B cell (primary cell): ENCODE results near the gene LIPM. TPM values are rescaled to one million over a fixed set of nuclear protein-coding genes. Genes with fewer than 3 reads are reported as not detected.

Experiments
- ATAC-seq: fragments of 200-7000 bp; cut with Tn5 transposase; one replicate; pipeline ENCODE4 v1.10.0; 2021; ENCODE audit warnings: low read depth, mild to moderate bottlenecking, moderate number of reproducible peaks, moderate library complexity
- CTCF ChIA-PET: fragments of 350-600 bp; sonication (Branson Sonifier 250); formaldehyde crosslinking; loops from one replicate; lab custom pipeline; 2021; ENCODE audit warnings: antibody characterized with exemption, inconsistent platforms; lab: Charles Lee
- POLR2A ChIA-PET: fragments of 350-600 bp; sonication (Branson Sonifier 250); formaldehyde crosslinking; loops from one replicate; lab custom pipeline; 2021; ENCODE audit warnings: antibody characterized with exemption; lab: Charles Lee
- DNase-seq: peaks from one replicate; pipeline ENCODE4 v3.0.0; 2013
- H2AFZ ChIP-seq: 2 replicates; pipeline ENCODE4 v1.6.1; 2012; ENCODE audit warnings: mild to moderate bottlenecking, low read depth, low read length; ENCODE audit not compliant: insufficient read depth, poor library complexity, severe bottlenecking
- H3K27ac ChIP-seq, 2 donors: 1 replicate in 1 of 2; 2 replicates in 1 of 2; pipeline ENCODE4 v1.5.1; 2012 to 2013; ENCODE audit warnings: low read length in 2 of 2, mild to moderate bottlenecking in 2 of 2, moderate library complexity in 1 of 2
- H3K27me3 ChIP-seq, 4 experiments: fragments of 200-600 bp in 1 of 4; sonication (generic) in 1 of 4; replicated peaks in 1 of 4; 1 replicate in 2 of 4; 2 replicates in 2 of 4; pipeline versions ENCODE4 v1.6.1 to v1.7.0; 2013 to 2016; ENCODE audit warnings: low read length in 3 of 4, mild to moderate bottlenecking in 2 of 4, mixed read lengths in 1 of 4, moderate library complexity in 1 of 4; ENCODE audit not compliant: insufficient read depth in 4 of 4, control insufficient read depth in 3 of 4; ENCODE audit errors: control extremely low read depth in 1 of 4
- H3K36me3 ChIP-seq, 2 experiments: replicated peaks in 1 of 2; 1 replicate in 1 of 2; 2 replicates in 1 of 2; pipeline versions ENCODE4 v1.6.1 to v1.7.1; 2013; ENCODE audit warnings: low read length in 1 of 2; ENCODE audit not compliant: insufficient read depth in 2 of 2, control insufficient read depth in 1 of 2; ENCODE audit errors: control extremely low read depth in 1 of 2, extremely low read depth in 1 of 2
- H3K4me1 ChIP-seq, 2 donors: fragments of 200-600 bp in 1 of 2; sonication (generic) in 1 of 2; 1 replicate in 1 of 2; 2 replicates in 1 of 2; pipeline versions ENCODE4 v1.5.1 to v1.6.1; 2013 to 2017; ENCODE audit warnings: low read length in 2 of 2; ENCODE audit not compliant: control insufficient read depth in 2 of 2, insufficient read depth in 2 of 2
- H3K4me2 ChIP-seq: replicated peaks from 2 replicates; pipeline ENCODE3; 2012; ENCODE audit warnings: mild to moderate bottlenecking, low read depth, low read length; ENCODE audit not compliant: poor library complexity, severe bottlenecking
- H3K4me3 ChIP-seq, 5 experiments: fragments of 200-600 bp in 1 of 5; sonication (generic) in 1 of 5; 1 replicate in 3 of 5; 2 replicates in 2 of 5; pipeline versions ENCODE4 v1.5.1 to v1.7.0; 2011 to 2016; ENCODE audit warnings: low read length in 4 of 5, mild to moderate bottlenecking in 4 of 5, low read depth in 2 of 5, control low read depth in 1 of 5, moderate library complexity in 1 of 5; ENCODE audit not compliant: insufficient read depth in 1 of 5; ENCODE audit errors: control extremely low read depth in 1 of 5, extremely low read depth in 1 of 5
- H3K79me2 ChIP-seq: fragments of 200-600 bp; sonication (generic); one replicate; pipeline ENCODE4 v1.6.0; 2016; ENCODE audit warnings: low read length; ENCODE audit not compliant: control insufficient read depth, insufficient read depth
- H3K9ac ChIP-seq: fragments of 200-600 bp; sonication (generic); 2 replicates; pipeline ENCODE4 v1.6.1; 2017; ENCODE audit warnings: mild to moderate bottlenecking, low read length, moderate library complexity
- H3K9me3 ChIP-seq, 3 donors: one replicate each; pipeline versions ENCODE4 v1.6.1 to v1.7.1; 2013; ENCODE audit warnings: low read length in 2 of 3; ENCODE audit not compliant: control insufficient read depth in 2 of 3, insufficient read depth in 1 of 3; ENCODE audit errors: control extremely low read depth in 1 of 3
- H4K20me1 ChIP-seq: 2 replicates; pipeline ENCODE4 v1.6.0; 2012; ENCODE audit warnings: mild to moderate bottlenecking, low read length; ENCODE audit not compliant: insufficient read depth, control insufficient read depth, poor library complexity, severe bottlenecking
- H3K27ac Mint-ChIP-seq: one replicate; pipeline ENCODE4 v1.8.0; 2021; ENCODE audit warnings: mixed read lengths
- H3K27me3 Mint-ChIP-seq: one replicate; pipeline ENCODE4 v1.8.0; 2021; ENCODE audit warnings: mixed read lengths
- H3K4me1 Mint-ChIP-seq: one replicate; pipeline ENCODE4 v1.8.0; 2021; ENCODE audit warnings: mixed read lengths
- H3K4me3 Mint-ChIP-seq: one replicate; pipeline ENCODE4 v1.8.0; 2021; ENCODE audit warnings: mixed read lengths
- H3K9me3 Mint-ChIP-seq: one replicate; pipeline ENCODE4 v1.8.0; 2022; ENCODE audit warnings: mixed read lengths; ENCODE audit not compliant: insufficient read depth
- EZH2 ChIP-seq: IDR thresholded peaks from 2 replicates; pipeline ENCODE4 v1.6.1; 2012; ENCODE audit warnings: borderline replicate concordance, low read depth, mild to moderate bottlenecking, moderate library complexity, low read length; ENCODE audit not compliant: insufficient read depth, poor library complexity, severe bottlenecking
- WGBS: methylation state at CpG from one replicate; pipeline ENCODE4 v1.1.5; 2013; ENCODE audit warnings: missing lambda C conversion rate; ENCODE audit not compliant: insufficient coverage; 5-methylcytosine and 5-hydroxymethylcytosine counted together
- intact Hi-C: fragments of 100-400 bp; cut with micrococcal nuclease; formaldehyde crosslinking; loops from one replicate; pipeline ENCODE4 v1.10.0; 2022
- polyA plus RNA-seq: library from polyadenylated mRNA; depleted of rRNA; stranded (reverse); fragments of >200 nt; gene quantifications from 2 replicates; pipeline ENCODE4 v1.2.3, GENCODE V29; 2012
- total RNA-seq, 2 donors: library from RNA; stranded (reverse); fragments of 120-200 nt in 1 of 2; gene quantifications; 1 replicate in 1 of 2; 2 replicates in 1 of 2; pipeline versions ENCODE4 v1.2.3 to v1.2.4, GENCODE V29; 2013 to 2022
- TF ChIP-seq, protein P1 (sequence below): fragments of 200-600 bp; IDR thresholded peaks from one replicate; pipeline ENCODE4 v1.8.0; 2022; ENCODE audit warnings: antibody characterized with exemption, mild to moderate bottlenecking

Gene LIPM
- total and polyA plus RNA-seq, 2 donors (not counting 1 experiment from before 2014, with no cell fraction given) = not detected

DNA sequence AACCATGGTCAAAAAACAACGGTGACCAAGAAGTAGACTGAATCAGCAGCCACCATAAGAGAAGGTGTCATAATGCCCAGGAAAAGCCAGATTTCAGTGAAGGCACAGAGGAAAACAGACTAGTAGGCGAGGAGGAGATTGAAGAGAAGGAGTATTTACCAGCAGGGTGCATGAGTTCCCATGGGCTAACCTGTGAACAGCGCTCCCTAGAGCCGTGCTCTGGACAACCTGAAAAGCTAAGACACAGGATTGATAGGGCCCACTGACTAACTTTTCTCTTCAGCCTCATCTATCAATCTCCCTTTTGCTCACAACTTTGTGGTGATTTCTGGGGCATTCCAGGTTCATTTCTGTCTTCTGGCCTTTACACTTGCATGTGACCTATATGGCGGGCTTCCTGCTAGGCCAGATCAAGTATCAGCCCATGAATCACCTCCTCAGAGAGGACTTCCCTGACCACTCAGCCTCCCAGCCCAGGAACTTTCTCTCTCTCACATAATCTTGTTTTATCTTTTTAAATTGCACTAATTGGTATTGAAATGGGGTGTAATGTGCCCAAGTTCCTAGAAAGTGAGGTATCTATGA lies 36.3 kb downstream of the LIPM start:
- Mint-ChIP-seq H3K9me3 (no peaks in the 10 kb centered on the region), H3K4me3 (no peak overlapping the region), H3K4me1 (no peaks in the 10 kb centered on the region), H3K27ac (no peak overlapping the region), H3K27me3 (peaks cover 1% of the 10 kb centered on the region)
- DNase-seq (no peak), ATAC-seq (no peak)
- intact Hi-C loops = loop anchor here (5.0 to 10.0 kb wide), 2 partner anchors 153 to 196 kb away; partner anchors contain the start of gene FAS
- 89% methylated on average over 4 of the region's 5 CpGs for WGBS
- Histone ChIP-seq H3K9me3 (no peaks in the 10 kb centered on the region), H3K27me3 (no peaks in the 10 kb centered on the region), H3K9ac (no peak overlapping the region), H3K36me3 (no peaks in the 10 kb centered on the region), H3K4me2 (no peak overlapping the region), H3K27ac (no peak overlapping the region), H3K4me1 (peaks cover 0 to under 1% of the 10 kb centered on the region in 2 donors), H4K20me1 (no peaks in the 10 kb centered on the region), H3K79me2 (no peaks in the 10 kb centered on the region), H2AFZ (no peak overlapping the region), H3K4me3 (no peak overlapping the region)
- TF ChIP-seq, protein P1, sequence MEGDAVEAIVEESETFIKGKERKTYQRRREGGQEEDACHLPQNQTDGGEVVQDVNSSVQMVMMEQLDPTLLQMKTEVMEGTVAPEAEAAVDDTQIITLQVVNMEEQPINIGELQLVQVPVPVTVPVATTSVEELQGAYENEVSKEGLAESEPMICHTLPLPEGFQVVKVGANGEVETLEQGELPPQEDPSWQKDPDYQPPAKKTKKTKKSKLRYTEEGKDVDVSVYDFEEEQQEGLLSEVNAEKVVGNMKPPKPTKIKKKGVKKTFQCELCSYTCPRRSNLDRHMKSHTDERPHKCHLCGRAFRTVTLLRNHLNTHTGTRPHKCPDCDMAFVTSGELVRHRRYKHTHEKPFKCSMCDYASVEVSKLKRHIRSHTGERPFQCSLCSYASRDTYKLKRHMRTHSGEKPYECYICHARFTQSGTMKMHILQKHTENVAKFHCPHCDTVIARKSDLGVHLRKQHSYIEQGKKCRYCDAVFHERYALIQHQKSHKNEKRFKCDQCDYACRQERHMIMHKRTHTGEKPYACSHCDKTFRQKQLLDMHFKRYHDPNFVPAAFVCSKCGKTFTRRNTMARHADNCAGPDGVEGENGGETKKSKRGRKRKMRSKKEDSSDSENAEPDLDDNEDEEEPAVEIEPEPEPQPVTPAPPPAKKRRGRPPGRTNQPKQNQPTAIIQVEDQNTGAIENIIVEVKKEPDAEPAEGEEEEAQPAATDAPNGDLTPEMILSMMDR = no peak
- TF ChIP-seq EZH2 = no peak
- POLR2A ChIA-PET = no interaction called here
- CTCF ChIA-PET = interaction anchor here (4.3 to 22.4 kb wide), 2 partner anchors 94 to 379 kb away, joined by 24 to 749 read pairs; no protein-coding TSS in a partner anchor

DNA sequence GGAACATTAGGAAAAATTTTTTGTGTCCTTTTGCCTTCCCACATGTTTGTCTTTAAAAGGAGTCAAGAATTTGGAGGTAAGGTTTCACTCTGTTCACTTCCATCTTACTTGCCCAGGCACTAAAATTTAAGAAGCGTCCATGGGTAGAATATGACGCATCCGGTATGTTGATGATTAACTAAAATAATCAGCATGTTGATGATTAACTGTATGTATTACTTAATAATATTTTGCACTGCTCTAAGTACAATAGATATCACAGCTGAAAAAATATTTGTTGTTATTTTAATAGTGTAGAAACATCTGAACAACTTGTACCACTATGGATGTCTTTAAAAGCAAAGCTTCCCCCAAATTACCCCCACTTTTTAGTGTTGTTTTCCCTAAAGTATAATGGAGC lies 37.6 kb downstream of the LIPM start:
- POLR2A ChIA-PET = no interaction called here
- no peak overlapping the region for H3K27ac Mint-ChIP-seq

More for the DNA sequence above, 37.6 kb downstream of the LIPM start:
- no peak overlapping the region for H2AFZ ChIP-seq
- H3K36me3 ChIP-seq = no peaks in the 10 kb centered on the region
- CTCF ChIA-PET = interaction anchor here (0.5 to 22.4 kb wide), 4 partner anchors 22 to 93 kb away, joined by 3 to 749 read pairs (median 4); no protein-coding TSS in a partner anchor
- no peak overlapping the region for H3K4me3 ChIP-seq
- DNase-seq (no peak), ATAC-seq (no peak)
- H3K4me2 ChIP-seq = no peak overlapping the region
- no peaks in the 10 kb centered on the region for H4K20me1 ChIP-seq
- no peak for TF ChIP-seq EZH2
- TF ChIP-seq, protein P1 = no peak
- H3K4me1 ChIP-seq = no peaks in the 10 kb centered on the region
- H3K79me2 ChIP-seq = no peaks in the 10 kb centered on the region
- WGBS = no CpG with 5 or more reads among the region's 3 CpGs
- no peak overlapping the region for H3K27ac ChIP-seq
- no peak overlapping the region for H3K9ac ChIP-seq
- H3K27me3 Mint-ChIP-seq = peaks cover 4% of the 10 kb centered on the region
- H3K9me3 ChIP-seq = no peaks in the 10 kb centered on the region
- no peaks in the 10 kb centered on the region for H3K4me1 Mint-ChIP-seq
- no peak overlapping the region for H3K4me3 Mint-ChIP-seq
- intact Hi-C loops = no loop called here
- H3K9me3 Mint-ChIP-seq = no peaks in the 10 kb centered on the region
- no peaks in the 10 kb centered on the region for H3K27me3 ChIP-seq
